HG03460 (cell line): ENCODE results near the gene PPP2CA.
"Not testable (repeated sequence)": the region's sequence is repeated elsewhere in the genome, so short reads cannot be mapped to it uniquely, and the experiment has no call there.

Experiments
- ATAC-seq: cut with Tn5 transposase; IDR thresholded peaks from one replicate; pipeline ENCODE4 v1.9.1; 2021; ENCODE audit not compliant: unreplicated experiment

PPP2CA gene

DNA sequence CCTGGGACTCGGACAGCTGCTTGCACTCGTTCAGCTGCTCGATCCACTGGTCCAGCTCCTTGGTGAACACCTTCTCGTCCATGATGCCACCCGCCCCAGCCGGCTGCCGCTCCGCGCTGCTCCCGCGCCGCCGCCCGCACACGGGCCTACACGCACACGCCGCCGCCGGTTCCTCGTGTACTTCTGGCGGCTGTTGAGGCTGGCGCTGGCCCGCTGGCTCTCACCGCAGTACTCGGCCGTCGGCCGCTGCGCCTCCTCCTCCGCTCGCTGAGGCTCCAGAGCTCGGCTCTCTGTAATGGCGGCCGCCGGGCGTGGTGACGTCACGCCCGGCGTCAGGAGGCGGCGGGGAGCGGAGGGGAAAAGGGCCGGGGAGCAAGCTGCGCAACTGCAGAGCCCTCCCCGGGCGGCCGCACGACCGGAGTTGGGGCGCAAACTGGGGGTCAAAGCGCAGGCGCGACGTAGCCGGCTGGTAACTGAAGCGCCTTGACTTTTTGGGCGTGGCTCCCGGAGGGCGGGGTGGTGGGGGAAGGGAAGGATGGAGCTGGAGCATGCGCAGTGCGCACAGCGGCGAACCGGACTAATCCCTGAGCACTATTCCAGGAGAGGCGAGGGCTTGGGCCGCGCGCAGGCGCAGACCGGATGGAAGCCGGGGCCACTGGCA, at the start of gene PPP2CA:
Gene PPP2CA, minus strand, starts transcription at position 294 of the 661 bp plus-strand sequence. Its CDS starts 212 bp downstream, at position 82.
- ATAC-seq = peak; percentile 85

GRCh38 chr5:134273642-134274395, 47.9 kb upstream of the PPP2CA start:
- no peak for ATAC-seq

- ATAC-seq = no peak
These were observed 45.2 kb upstream of the PPP2CA start for GRCh38 chr5:134271059-134271458.

GRCh38 chr5:134268919-134269318, 43.0 kb upstream of the PPP2CA start:
- no peak for ATAC-seq

DNA sequence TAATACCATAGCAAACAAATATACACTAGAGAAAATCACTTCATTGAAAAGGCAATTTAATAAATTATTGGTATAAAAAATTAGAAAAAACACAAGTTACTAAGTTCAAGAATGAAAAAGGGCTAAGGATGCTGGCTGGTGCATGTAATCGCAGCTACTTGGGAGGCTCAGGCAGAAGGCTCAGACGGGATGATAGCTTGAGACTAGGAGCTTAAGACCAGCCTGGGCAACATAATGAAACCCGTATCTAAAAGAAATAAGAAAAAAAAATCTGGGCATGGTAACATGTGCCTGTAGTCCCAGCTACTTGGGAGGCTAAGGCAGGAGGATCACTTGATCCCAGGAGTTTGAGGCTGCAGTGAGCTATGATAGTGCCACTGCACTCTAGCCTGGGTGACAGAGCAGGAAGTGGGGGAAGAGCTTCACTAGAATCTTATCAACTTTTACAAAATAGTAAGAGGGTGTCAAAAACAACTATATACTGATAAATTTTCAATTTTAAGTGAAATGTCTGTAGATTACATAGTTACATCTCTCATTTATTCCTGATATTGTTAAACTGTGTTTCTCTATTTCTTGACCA, 42.2 kb upstream of the PPP2CA start:
- no peak for ATAC-seq

GRCh38 chr5:134267366-134268018, 41.6 kb upstream of the PPP2CA start:
- no peak for ATAC-seq

DNA sequence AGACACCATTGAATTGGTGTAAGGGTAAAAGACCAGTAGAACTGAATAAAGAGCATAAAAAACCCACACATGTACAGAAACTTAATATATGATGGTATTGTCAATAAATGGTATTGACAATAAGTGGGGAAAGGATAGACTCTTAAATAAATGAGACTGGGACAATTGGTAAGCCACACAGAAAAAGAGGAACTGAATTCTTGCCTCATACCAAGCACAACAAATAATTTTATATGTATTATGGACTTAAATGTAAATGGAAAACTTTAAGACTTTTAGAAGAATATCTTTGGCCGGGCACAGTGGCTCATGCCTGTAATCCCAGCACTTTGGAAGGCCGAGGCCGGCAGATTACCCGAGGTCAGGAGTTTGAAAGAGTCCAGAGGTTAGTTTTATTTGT, 37.9 kb upstream of the PPP2CA start:
- no peak for ATAC-seq

- ATAC-seq = not testable (repeated sequence)
These were observed 36.8 kb upstream of the PPP2CA start for GRCh38 chr5:134262629-134263028.

- ATAC-seq = no peak
These were observed 33.0 kb upstream of the PPP2CA start for GRCh38 chr5:134258896-134259295.

- ATAC-seq = no peak
These were observed 31.3 kb upstream of the PPP2CA start for GRCh38 chr5:134257176-134257575.

DNA sequence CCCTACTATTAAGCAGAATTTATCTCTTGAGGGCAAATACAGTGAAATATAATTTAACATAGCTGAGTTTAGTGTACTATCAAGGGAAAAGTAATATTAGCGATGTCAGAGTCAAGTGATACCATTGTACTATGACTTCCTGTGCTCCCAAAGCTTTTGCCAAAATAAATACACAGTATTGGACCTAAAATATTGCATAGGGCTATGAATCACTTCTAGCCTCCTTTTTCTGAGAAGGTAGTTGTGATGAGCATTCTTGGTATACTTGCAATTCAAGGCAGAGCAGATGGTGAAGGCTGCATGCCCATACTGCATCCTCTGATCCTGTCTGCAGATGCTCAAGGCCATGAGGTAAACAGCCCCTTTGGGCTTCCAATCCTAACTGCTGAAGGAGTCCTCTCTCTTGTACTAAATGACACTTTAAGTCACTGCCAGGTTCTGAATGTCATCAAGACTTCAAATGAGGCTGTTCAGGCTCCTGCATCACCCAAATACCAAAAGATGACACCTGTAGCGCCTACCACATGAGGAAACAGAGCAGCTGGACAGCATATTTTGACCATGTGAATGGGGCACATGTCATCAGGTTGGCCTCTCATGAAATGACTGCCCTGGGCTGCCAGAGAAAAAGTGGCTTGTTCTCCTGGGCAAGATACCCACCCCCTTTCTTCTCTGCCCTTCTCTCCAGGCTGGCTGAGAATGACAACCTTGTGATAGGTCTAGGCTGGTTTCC, 29.7 kb upstream of the PPP2CA start:
- ATAC-seq = no peak

DNA sequence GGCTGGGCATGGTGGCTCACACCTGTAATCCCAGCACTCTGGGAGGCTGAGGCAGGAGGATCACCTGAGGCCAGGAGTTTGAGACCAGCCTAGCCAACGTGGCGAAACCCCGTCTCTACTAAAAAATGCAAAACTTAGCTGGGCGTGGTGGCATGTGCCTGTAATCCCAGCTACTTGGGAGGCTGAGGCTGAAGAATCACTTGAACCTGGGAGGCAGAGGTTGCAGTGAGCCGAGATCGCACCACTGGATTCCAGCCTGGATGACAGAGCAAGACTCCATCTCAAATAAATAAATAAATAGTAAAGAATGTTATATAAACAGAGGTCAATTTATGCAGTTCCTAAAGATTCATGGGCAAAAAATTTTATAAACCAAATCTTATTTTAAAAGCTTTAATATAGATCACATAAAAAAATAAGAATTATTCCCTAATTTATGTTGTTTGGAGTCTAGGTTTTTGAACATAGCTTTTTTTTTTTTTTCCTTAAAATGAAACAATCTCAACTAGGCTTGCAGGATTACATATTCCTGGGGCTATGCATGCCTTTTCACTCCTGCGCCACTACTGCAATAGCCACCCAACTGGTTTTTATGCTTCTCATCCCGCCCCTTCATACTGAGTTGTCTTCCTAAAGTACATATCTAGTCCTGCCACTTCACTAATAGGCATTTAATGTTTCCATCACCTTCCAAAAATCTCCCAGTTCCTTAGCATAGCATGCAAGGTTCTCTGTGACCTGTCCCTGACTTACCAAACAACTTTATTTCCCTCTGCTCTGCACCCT, 27.7 kb upstream of the PPP2CA start:
- ATAC-seq = not testable (repeated sequence)

GRCh38 chr5:134252671-134253070, 26.8 kb upstream of the PPP2CA start:
- no peak for ATAC-seq

GRCh38 chr5:134250949-134251348, 25.1 kb upstream of the PPP2CA start:
- no peak for ATAC-seq

- ATAC-seq = no peak
These were observed 23.9 kb upstream of the PPP2CA start for GRCh38 chr5:134249469-134250379.

DNA sequence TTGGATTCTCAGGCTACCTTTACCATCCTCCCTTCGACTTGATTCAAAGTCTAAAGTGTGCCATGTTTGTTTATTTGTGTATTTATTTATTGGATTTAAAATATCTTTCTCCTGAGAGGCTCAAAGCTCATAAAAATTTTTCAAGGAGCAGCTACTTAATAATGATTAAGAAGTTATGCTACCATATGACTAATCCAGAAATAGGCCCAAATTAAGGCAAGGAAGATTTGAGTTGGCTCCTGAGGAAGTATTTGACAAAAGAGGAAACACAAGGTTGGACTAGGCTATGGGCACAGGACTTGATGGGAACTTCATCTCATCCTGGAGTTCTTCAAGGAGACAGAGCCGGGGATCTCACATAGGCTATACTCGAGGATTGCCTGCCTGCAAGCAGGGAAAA, 22.4 kb upstream of the PPP2CA start:
- ATAC-seq = no peak

- no peak for ATAC-seq
These were observed 21.8 kb upstream of the PPP2CA start for GRCh38 chr5:134247428-134248224.

GRCh38 chr5:134246771-134247427, 21.0 kb upstream of the PPP2CA start:
- ATAC-seq = no peak
